Measurements from ENCODE around the gene SERPINB3.

DNA sequence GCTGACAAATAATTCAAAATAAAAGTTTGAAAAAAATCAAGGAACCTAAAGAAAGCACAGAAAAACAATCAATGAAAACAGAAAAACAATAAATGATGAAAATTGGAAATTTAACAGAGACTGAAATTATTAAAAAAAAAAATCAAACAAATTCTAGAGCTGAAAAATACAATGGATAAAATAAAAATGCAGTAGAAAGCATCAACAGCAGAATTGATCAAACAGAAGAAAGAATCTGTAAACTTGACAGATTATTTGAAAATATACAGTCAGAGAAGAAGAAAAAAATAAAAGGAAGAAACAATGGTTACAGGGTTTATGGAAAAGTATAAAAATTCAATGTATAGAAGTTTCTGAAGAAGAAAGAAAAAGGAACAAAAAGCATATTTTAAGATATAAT, 33.9 kb downstream of the SERPINB3 start:
- TF ChIP-seq, protein P1, sequence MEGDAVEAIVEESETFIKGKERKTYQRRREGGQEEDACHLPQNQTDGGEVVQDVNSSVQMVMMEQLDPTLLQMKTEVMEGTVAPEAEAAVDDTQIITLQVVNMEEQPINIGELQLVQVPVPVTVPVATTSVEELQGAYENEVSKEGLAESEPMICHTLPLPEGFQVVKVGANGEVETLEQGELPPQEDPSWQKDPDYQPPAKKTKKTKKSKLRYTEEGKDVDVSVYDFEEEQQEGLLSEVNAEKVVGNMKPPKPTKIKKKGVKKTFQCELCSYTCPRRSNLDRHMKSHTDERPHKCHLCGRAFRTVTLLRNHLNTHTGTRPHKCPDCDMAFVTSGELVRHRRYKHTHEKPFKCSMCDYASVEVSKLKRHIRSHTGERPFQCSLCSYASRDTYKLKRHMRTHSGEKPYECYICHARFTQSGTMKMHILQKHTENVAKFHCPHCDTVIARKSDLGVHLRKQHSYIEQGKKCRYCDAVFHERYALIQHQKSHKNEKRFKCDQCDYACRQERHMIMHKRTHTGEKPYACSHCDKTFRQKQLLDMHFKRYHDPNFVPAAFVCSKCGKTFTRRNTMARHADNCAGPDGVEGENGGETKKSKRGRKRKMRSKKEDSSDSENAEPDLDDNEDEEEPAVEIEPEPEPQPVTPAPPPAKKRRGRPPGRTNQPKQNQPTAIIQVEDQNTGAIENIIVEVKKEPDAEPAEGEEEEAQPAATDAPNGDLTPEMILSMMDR (IDR thresholded peaks at IDR 0.05) = no peak
- TF ChIP-seq EP300 (IDR thresholded peaks at IDR 0.05; ENCODE audit: low read depth) = no peak
- TF ChIP-seq POLR2A (IDR thresholded peaks at IDR 0.05) = no peak
- TF ChIP-seq POLR2AphosphoS5 (IDR thresholded peaks at IDR 0.05) = no peak

Measured in transverse colon (tissue), 4 donors.